Spinal cord (tissue), 10 donors: Measurements from ENCODE around the gene UNC80. TPM values are rescaled to one million over a fixed set of nuclear protein-coding genes. Genes with fewer than 3 reads are reported as not detected.

Experiments
- DNase-seq, 6 donors: peaks; one replicate each; pipeline versions ENCODE4 v3.0.0 to v3.0.0-alpha.2; 2013 to 2015; ENCODE audit warnings: low spot score in 6 of 6, low read depth in 4 of 6
- H3K27ac ChIP-seq: one replicate; pipeline ENCODE4 v1.5.1; 2013; ENCODE audit warnings: low read depth, low read length, control low read depth
- H3K27me3 ChIP-seq: one replicate; pipeline ENCODE4 v1.6.1; 2013; ENCODE audit warnings: low read length; ENCODE audit not compliant: control insufficient read depth, insufficient read depth
- H3K36me3 ChIP-seq: one replicate; pipeline ENCODE4 v1.6.1; 2013; ENCODE audit warnings: low read length; ENCODE audit not compliant: control insufficient read depth, insufficient read depth
- H3K4me1 ChIP-seq: one replicate; pipeline ENCODE4 v1.6.1; 2013; ENCODE audit warnings: low read length; ENCODE audit not compliant: control insufficient read depth, insufficient read depth
- H3K4me3 ChIP-seq: one replicate; pipeline ENCODE4 v1.5.1; 2013; ENCODE audit warnings: low read depth, low read length, control low read depth
- H3K9me3 ChIP-seq: one replicate; pipeline ENCODE4 v1.6.1; 2013; ENCODE audit warnings: low read length; ENCODE audit not compliant: control insufficient read depth, insufficient read depth
- WGBS: methylation state at CpG from one replicate; pipeline ENCODE4 v1.1.5; 2013; ENCODE audit warnings: missing lambda C conversion rate; ENCODE audit not compliant: insufficient coverage; 5-methylcytosine and 5-hydroxymethylcytosine counted together
- long read RNA-seq, 4 donors: transcript quantifications; one replicate each; lab custom pipeline, GENCODE V29; 2026
- polyA plus RNA-seq, 2 donors: library from polyadenylated mRNA; unstranded; fragments of 120-200 nt; gene quantifications; one replicate each; pipeline ENCODE4 v1.2.1, GENCODE V29; 2013; ENCODE audit not compliant: insufficient read length in 2 of 2
- total RNA-seq, 2 donors: library from RNA; depleted of rRNA in 1 of 2; stranded (reverse); fragments of 120-200 nt in 1 of 2; fragments of >200 nt in 1 of 2; gene quantifications; one replicate each; pipeline versions ENCODE4 v1.2.3 to v1.2.4, GENCODE V29; 2013 to 2014
- donor health status: healthy.

The UNC80 gene, protein sequence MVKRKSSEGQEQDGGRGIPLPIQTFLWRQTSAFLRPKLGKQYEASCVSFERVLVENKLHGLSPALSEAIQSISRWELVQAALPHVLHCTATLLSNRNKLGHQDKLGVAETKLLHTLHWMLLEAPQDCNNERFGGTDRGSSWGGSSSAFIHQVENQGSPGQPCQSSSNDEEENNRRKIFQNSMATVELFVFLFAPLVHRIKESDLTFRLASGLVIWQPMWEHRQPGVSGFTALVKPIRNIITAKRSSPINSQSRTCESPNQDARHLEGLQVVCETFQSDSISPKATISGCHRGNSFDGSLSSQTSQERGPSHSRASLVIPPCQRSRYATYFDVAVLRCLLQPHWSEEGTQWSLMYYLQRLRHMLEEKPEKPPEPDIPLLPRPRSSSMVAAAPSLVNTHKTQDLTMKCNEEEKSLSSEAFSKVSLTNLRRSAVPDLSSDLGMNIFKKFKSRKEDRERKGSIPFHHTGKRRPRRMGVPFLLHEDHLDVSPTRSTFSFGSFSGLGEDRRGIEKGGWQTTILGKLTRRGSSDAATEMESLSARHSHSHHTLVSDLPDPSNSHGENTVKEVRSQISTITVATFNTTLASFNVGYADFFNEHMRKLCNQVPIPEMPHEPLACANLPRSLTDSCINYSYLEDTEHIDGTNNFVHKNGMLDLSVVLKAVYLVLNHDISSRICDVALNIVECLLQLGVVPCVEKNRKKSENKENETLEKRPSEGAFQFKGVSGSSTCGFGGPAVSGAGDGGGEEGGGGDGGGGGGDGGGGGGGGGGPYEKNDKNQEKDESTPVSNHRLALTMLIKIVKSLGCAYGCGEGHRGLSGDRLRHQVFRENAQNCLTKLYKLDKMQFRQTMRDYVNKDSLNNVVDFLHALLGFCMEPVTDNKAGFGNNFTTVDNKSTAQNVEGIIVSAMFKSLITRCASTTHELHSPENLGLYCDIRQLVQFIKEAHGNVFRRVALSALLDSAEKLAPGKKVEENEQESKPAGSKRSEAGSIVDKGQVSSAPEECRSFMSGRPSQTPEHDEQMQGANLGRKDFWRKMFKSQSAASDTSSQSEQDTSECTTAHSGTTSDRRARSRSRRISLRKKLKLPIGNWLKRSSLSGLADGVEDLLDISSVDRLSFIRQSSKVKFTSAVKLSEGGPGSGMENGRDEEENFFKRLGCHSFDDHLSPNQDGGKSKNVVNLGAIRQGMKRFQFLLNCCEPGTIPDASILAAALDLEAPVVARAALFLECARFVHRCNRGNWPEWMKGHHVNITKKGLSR (N-terminal part only)
- total RNA-seq (10 to 100 TPM; 14.7 to 37.8 TPM), polyA plus RNA-seq (10 to 100 TPM; 12.3 to 17.6 TPM)
- long read RNA-seq, donor 1, partial matches to known transcripts = 5 of 5 reads
- long read RNA-seq, donor 1, other reads (novel, unspliced or antisense) = 0 of 5 reads
- long read RNA-seq, donor 2 = 0 reads
- long read RNA-seq, donor 3 = 0 reads
- long read RNA-seq, donor 4 = 0 reads

GRCh38 chr2:209771474-209772289 is at the start of gene UNC80:
Gene UNC80, plus strand, starts transcription at chr2:209771832. Its CDS starts 241 bp downstream, at chr2:209772073.
- peak in 5 of 6 donors; percentile 64 to 93 (median 79) for DNase-seq
- WGBS = under 1% methylated on average over 45 of the region's 73 CpGs
- Histone ChIP-seq H3K4me3 (peak within 1 kb of the TSS; percentile 67), H3K36me3 (peaks cover 3% of the 10 kb centered on the region), H3K27ac (peak within 1 kb of the TSS; percentile 81), H3K9me3 (no peaks in the 10 kb centered on the region), H3K4me1 (no peaks in the 10 kb centered on the region), H3K27me3 (no peaks in the 10 kb centered on the region)

GRCh38 chr2:209726311-209726710 is 45.3 kb upstream of the UNC80 start:
- H3K4me3 ChIP-seq = no peak overlapping the region
- no peak overlapping the region for H3K27ac ChIP-seq
- H3K36me3 ChIP-seq = peaks cover 12% of the 10 kb centered on the region
- no peaks in the 10 kb centered on the region for H3K4me1 ChIP-seq
- no peaks in the 10 kb centered on the region for H3K27me3 ChIP-seq
- DNase-seq = no peak
- no CpG with 5 or more reads among the region's 2 CpGs for WGBS
- H3K9me3 ChIP-seq = no peaks in the 10 kb centered on the region

- Histone ChIP-seq H3K4me1 (no peaks in the 10 kb centered on the region), H3K4me3 (no peak overlapping the region), H3K27me3 (no peaks in the 10 kb centered on the region), H3K9me3 (no peaks in the 10 kb centered on the region), H3K27ac (no peak overlapping the region), H3K36me3 (peaks cover 12% of the 10 kb centered on the region)
- DNase-seq = no peak
- 86% methylated on average over 1 of the region's 2 CpGs for WGBS
Observed at GRCh38 chr2:209727077-209727476, 44.6 kb upstream of the UNC80 start.

DNA sequence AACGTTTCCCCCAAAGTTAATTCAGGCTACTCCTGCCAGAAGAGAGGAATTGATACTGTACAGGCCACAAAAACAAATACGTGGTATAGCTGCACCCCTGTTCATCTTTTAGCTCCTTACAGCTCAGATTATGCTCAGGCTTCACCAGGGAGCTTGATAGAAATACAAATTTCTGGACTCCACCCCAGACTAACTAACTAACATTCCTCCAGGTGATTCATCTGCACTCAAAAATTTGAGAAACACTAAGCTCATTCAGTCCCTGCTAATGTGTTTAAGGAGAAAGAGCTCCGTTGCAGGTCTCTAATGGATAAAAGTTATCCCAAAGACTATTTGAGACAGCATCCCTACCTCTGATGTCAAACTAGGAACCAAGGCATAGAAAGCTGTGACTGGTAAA is 36.8 kb upstream of the UNC80 start:
- Histone ChIP-seq H3K27ac (no peak overlapping the region), H3K4me1 (no peaks in the 10 kb centered on the region), H3K9me3 (no peaks in the 10 kb centered on the region), H3K4me3 (no peak overlapping the region), H3K36me3 (no peaks in the 10 kb centered on the region), H3K27me3 (no peaks in the 10 kb centered on the region)
- no peak for DNase-seq
- WGBS = 79% methylated on average over 2 of the region's 3 CpGs

DNA sequence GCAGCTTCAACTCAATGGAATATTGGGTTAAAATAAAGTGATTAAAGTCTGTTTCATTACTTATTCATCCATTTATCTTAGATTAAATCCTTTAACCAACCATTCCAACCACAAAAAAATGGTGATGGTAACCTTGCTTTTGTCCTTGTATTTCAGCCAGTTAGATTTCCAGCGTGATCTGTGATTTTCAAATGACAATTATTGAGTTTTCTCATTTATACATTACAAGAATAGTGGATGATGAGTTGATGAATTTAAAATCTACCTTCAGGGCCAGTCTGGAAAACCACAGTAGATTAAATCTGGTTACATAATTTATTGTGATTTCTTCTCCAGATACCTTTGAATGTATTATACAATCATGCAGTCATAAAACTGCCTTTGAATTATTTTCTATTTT is 29.7 kb upstream of the UNC80 start:
- H3K4me1 ChIP-seq = no peaks in the 10 kb centered on the region
- H3K9me3 ChIP-seq = no peaks in the 10 kb centered on the region
- no peak for DNase-seq
- H3K27ac ChIP-seq = no peak overlapping the region
- no CpG with 5 or more reads among the region's 1 CpG for WGBS
- H3K4me3 ChIP-seq = no peak overlapping the region
- H3K36me3 ChIP-seq = no peaks in the 10 kb centered on the region
- H3K27me3 ChIP-seq = no peaks in the 10 kb centered on the region

DNA sequence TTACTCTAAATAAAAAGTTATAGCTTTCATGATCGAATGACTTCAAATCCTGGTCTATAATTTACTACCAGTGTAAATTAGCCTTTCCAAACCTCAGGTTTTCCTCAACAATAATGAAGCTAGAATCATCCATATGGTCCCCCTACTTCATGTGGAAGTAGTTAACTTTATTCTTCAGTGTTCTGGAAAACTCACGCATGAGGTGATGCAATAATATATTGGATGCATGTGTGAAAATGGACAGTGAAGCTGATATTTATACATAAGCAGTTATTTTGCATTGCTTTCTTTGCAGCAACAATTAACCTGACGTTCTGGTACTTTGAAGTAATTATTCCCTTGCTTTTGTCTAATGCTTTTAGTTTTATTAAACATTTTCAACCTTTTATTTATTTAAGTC is 18.6 kb upstream of the UNC80 start:
- Histone ChIP-seq H3K27ac (no peak overlapping the region), H3K9me3 (no peaks in the 10 kb centered on the region), H3K4me1 (no peaks in the 10 kb centered on the region), H3K27me3 (no peaks in the 10 kb centered on the region), H3K4me3 (no peak overlapping the region), H3K36me3 (no peaks in the 10 kb centered on the region)
- no CpG with 5 or more reads among the region's 3 CpGs for WGBS
- DNase-seq = no peak

DNA sequence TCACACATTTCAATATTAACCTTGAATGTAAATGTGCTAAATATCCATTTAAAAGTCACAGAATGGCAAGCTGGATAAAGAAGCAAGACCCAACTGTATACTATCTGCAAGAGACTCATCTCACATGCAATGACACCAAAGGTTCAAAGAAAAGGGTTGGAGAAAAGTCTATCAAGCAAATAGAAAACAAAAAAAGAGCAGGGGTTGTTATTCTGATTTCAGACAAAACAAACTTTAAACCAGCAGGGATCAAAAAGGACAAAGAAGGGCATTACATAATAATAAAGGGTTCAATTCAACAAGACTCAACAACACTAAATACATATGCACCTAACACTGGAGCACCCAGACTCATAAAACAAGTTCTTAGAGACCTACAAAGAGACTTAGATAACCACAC is 14.5 kb upstream of the UNC80 start:
- Histone ChIP-seq H3K27ac (no peak overlapping the region), H3K27me3 (no peaks in the 10 kb centered on the region), H3K4me3 (no peak overlapping the region), H3K36me3 (no peaks in the 10 kb centered on the region), H3K9me3 (peaks cover 3% of the 10 kb centered on the region), H3K4me1 (no peaks in the 10 kb centered on the region)
- no peak for DNase-seq

GRCh38 chr2:209761566-209761965 is 10.1 kb upstream of the UNC80 start:
- no peak overlapping the region for H3K4me3 ChIP-seq
- no peak for DNase-seq
- no peak overlapping the region for H3K27ac ChIP-seq
- H3K36me3 ChIP-seq = no peaks in the 10 kb centered on the region
- no CpG with 5 or more reads among the region's 2 CpGs for WGBS
- no peaks in the 10 kb centered on the region for H3K4me1 ChIP-seq
- no peaks in the 10 kb centered on the region for H3K27me3 ChIP-seq
- H3K9me3 ChIP-seq = peaks cover 3% of the 10 kb centered on the region
